ENCODE data around the gene LGALS1.
"Not testable (repeated sequence)": the region's sequence is repeated elsewhere in the genome, so short reads cannot be mapped to it uniquely, and the experiment has no call there.

Gene LGALS1

GRCh38 chr22:37692627-37693285, 17.3 kb downstream of the LGALS1 start:
- no peak for DNase-seq

DNA sequence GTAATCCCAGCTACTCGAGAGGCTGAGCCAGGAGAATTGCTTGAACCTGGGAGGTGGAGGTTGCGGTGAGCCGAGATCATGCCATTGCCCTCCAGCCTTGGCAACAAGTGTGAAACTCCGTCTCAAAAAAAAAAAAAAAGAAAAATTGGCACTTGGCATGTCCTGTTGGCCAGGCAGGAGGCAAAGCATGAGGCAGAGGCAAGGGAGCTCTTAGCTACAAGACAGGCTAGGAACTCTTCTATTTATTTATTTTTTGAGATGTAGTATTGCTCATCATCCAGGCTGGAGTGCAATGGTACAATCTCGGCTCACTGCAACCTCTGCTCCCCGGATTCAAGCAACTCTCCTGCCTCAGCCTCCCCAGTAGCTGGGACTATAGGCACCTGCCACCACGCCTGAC, 18.7 kb downstream of the LGALS1 start:
- DNase-seq, result not testable (repeated sequence)

GRCh38 chr22:37696260-37696656, 20.8 kb downstream of the LGALS1 start:
- not testable (repeated sequence) for DNase-seq

DNA sequence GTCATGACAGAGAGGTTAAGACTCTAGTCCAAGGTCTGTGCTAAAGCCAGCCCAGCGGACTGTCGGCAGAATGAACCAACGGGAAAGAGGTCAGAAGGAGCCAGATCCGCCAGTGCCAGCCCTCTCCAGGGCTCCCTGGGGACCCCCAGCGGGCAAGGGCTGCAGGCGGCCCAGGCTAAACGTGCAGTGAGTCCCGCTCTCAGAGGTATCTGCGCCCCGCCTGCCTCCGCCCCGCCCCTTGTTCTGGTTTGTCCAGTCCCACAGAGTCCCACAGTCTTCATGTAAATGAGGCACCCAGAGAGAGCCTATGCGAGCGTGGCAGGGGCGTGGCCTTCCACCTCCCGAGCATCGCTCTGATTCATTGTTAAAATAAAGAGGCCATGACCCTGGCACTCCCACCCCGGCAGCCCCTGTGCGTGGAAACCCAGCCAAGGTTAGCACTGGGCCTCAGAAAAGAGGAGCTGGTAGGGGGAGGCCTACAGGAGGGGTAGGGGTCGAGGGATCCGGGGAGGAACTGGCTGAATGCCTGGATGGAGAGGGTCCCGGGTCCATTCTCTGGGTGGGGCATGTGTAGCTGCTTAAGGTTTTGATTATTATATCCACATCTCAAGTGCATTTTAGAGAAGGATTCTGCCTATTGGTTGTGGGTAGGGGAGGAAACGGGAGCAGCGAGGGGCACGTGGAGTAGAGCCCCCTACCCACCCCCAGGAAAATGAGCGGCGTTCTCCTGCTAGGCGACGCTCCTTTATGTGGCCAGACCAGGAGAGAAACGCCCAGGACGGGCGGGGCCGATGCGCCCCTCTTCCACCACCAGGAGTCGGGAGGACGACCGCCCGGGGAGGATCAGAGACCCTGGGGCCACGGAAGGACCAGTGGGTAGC, 21.5 kb downstream of the LGALS1 start, which contains the start of gene TRIOBP:
Gene TRIOBP, plus strand, starts transcription at position 392 of the 881 bp plus-strand sequence. CDS start 4,318 bp downstream, outside the sequence.
- DNase-seq, result peak; percentile 96

- DNase-seq, result no peak
Observed at GRCh38 chr22:37697538-37697835, 22.1 kb downstream of the LGALS1 start.

DNA sequence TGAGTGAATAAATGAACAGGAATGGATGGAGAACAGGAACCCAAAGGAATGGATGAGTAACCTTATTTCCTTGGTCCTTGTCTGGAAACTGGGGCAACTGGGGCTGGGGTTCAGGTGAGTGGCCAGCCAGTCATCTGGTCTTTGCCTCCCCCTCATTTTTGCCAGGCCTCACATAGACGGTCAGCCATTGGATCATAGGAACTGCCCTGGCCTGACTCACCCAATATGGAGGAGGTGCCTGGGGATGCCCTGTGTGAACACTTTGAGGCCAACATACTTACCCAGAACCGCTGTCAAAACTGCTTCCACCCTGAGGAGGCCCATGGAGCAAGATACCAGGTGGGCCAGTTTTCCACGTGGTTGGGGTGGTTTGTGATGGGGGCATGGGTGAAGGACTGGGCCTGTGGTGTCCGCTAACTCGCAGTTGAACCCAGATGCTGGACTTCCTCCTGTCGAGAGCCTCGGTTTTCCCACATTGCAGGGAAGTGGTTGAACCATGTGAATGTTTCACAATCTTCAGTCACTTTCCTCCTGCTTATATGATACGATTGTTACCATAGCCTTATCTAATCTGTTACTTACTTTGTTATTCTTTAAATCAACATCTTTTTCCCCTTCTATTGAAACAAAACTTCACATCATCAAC, 25.8 kb downstream of the LGALS1 start:
- DNase-seq, result no peak

DNA sequence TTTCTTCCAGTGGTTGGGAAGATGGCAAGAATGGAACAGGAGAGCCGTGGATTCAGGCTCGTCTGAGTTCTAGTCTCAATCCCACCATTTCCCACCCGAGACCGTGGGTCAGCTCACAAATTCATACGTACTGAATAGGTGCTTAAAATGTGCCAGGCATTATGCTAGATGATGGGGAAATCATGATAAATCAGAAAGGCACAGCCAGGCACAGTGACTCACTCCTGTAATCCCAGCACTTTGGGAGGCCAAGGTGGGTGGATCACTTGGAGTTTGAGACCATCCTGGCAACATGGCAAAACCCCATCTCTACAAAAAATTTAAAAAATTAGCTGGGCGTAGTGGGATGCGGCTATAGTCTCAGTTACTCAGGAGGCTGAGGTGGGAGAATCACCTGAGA, 28.5 kb downstream of the LGALS1 start:
- DNase-seq, result no peak

DNA sequence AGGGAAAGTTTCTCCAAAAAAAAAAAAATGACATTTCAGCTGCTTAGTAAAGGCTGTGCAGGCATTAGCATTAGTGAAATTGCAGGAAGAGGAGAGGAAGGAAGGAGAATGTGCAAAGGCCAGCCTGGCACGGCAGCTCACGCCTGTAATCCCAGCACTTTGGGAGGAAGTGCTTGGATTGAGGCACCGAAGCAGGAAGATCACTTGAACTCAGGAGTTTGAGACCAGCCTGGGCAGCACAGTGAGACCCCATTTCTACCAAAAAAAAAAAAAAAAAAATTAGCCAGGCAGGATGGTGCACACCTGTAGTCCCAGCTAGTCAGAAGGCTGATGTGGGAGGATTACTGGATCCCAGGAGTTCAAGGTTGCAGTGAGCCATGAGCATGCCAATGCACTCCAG, 29.2 kb downstream of the LGALS1 start:
- no peak for DNase-seq

GRCh38 chr22:37705205-37705604, 29.8 kb downstream of the LGALS1 start:
- no peak for DNase-seq

GRCh38 chr22:37708580-37709444, 33.4 kb downstream of the LGALS1 start:
- DNase-seq, result peak; percentile 32

- DNase-seq, result no peak
Observed at GRCh38 chr22:37709445-37709765, 34.0 kb downstream of the LGALS1 start.

- DNase-seq, result no peak
Observed at GRCh38 chr22:37710675-37711074, 35.2 kb downstream of the LGALS1 start.

- no peak for DNase-seq
Observed at GRCh38 chr22:37711490-37711889, 36.1 kb downstream of the LGALS1 start.

DNA sequence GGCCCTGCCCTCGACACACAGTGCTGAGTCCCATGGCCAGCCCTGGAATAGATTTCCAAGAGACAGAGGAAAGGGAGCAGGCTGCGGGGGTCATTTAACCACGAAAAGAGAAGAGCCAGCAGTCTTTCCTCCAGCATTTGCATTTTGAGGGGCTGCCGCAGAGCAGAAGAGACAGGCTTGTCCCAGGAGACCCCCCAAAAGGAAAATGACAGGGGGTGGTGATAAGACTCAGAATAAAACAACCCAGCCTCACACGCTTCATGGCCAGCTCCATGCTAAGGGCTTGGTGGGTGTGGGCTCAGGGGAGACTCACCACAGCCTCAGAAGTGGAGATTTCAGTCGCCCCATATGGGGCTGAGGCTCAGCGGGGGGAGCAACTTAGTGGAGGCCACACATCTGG, 38.3 kb downstream of the LGALS1 start:
- DNase-seq, result no peak

GRCh38 chr22:37714634-37715033, 39.2 kb downstream of the LGALS1 start:
- DNase-seq, result no peak

DNA sequence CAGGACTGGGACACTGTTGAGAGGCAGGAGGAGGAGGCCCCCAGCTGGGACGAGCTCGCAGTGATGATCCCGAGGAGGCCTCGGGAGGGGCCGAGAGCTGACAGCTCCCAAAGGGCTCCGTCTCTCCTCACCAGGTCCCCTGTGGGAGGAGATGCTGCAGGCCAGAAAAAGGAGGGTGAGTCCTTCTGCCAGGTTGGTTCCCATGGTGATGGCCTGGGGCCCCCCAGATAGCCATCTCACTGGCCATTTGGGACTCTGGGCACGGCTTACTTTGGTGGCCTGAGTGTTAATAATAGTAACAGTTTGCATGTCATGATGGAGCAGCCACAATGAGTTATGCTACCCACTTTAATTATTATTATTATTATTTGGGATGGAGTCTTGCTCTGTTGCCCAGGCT, 40.3 kb downstream of the LGALS1 start:
- no peak for DNase-seq

GRCh38 chr22:37716708-37717107, 41.3 kb downstream of the LGALS1 start:
- no peak for DNase-seq

DNA sequence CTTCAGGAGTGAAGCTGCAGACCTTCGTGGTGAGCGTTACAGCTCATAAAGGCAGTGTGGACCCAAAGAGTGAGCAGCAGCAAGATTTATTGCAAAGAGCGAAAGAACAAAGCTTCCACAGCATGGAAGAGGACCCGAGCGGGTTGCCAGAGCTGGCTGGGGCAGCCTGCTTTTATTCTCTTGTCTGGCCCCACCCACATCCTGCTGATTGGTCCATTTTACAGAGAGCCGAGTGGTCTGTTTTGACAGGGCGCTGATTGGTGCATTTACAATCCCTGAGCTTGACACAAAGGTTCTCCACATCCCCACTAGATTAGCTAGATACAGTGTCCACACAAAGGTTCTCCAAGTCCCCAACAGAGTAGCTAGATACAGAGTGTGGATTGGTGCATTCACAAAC, 41.8 kb downstream of the LGALS1 start:
- DNase-seq, result not testable (repeated sequence)

GRCh38 chr22:37717746-37718305, 42.4 kb downstream of the LGALS1 start:
- not testable (repeated sequence) for DNase-seq

- DNase-seq, result no peak
Observed at GRCh38 chr22:37725551-37726240, 50.3 kb downstream of the LGALS1 start.

GRCh38 chr22:37726241-37726887, 50.9 kb downstream of the LGALS1 start:
- no peak for DNase-seq

DNA sequence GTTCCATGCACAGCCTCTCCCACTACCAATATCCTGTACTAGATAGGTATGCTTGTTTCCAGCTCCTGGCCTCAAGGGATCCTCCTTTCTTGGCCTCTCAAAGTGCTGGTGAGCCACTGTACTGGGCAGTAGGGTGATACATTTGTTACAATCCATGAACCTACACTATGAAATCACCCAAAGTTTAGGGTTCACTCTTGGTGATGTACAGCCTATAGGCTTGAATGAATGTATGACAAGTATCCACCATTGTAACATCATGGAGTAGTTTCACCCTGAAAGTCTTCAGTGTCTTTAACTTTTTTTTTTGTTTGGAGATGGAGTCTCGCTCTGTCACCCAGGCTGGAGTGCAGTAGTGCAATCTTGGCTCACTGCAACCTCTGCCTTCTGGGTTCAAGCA, 53.2 kb downstream of the LGALS1 start:
- no peak for DNase-seq

Measured in DMS153 (cell line).